SH-SY5Y (cell line): ENCODE measurements around the gene TRMT13.

Source experiments
- GATA2 ChIP-seq: IDR thresholded peaks from 2 replicates; pipeline ENCODE4 v1.6.1; 2011; ENCODE audit warnings: mild to moderate bottlenecking, low read depth, low read length
- GATA3 ChIP-seq: IDR thresholded peaks from 2 replicates; pipeline ENCODE4 v1.6.1; 2011; ENCODE audit warnings: low read depth, mild to moderate bottlenecking, low read length, moderate library complexity

DNA sequence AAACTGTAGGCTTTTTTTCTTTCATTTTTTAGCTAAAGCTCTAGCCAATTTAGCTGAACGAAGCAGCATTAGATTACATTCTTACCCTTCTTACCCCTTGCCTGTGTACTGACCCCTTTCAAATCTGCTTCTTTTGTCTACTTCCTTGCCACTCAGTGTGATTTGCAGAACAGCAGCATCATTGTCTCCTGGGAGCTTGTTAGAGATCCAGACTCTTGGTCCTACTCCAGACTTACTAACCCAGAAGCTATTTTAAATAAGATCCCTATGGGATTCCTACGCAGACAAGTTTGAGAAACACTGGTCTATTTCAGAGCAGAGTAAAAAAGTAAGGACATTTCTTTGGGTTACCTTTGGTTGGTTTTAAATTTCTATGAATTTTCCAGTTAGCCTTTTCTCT, 31.3 kb downstream of the TRMT13 start:
- TF ChIP-seq GATA3 (no peak), GATA2 (no peak)
